GM19238 (cell line): ENCODE data around the gene CPPED1.
"Not testable (repeated sequence)": the region's sequence is repeated elsewhere in the genome, so short reads cannot be mapped to it uniquely, and the experiment has no call there.

ENCODE experiments used
- DNase-seq: peaks from one replicate; pipeline ENCODE4 v3.0.0; 2011; ENCODE audit warnings: low spot score; ENCODE audit not compliant: insufficient read length

Gene CPPED1, protein sequence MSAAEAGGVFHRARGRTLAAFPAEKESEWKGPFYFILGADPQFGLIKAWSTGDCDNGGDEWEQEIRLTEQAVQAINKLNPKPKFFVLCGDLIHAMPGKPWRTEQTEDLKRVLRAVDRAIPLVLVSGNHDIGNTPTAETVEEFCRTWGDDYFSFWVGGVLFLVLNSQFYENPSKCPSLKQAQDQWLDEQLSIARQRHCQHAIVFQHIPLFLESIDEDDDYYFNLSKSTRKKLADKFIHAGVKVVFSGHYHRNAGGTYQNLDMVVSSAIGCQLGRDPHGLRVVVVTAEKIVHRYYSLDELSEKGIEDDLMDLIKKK

DNA sequence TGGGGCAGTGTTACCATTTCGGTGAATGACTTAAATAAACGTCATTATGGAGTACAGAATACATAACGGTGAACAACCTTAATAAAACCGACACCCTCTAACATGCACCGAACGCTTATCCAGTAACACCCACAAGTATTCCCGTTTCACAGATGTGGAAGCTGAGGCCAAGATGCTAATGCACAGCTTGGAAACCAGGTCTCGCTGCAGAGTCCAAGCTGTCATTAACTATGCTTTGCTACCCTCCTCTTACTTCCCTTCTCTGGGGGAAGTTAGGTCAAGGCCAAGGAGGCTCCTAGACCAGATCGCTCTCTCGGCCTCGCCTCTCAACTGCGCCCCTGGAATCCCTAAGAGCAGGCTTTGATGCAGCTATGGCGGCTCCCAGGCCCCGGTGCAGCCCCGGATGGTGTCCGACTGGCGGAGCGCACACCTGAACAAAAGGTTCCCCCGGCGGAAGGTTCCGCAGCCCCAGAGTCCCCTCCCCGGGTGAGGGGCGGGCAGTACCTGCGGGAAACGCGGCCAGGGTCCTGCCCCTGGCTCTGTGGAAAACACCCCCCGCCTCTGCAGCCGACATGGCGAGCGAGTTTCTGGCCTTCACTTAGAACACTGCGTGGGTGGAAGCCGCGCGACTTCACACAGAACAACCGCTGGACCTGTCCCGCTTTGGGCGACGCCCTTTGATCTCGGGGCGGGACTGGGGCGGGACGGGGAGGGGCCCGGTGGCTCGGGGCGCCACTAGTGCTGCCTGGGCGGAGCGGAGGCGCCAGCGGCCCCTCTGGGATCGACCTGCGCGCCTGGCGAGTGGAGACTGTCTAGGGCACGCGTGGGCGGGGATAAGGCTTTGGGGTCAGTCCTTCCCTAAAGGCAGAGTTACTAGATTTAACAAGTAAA, at the start of gene CPPED1:
Gene CPPED1 (minus strand): TSS at position 685 of the 891 bp plus-strand sequence. CDS start 111 bp downstream, at position 574.
- DNase-seq = peak; percentile 84

DNA sequence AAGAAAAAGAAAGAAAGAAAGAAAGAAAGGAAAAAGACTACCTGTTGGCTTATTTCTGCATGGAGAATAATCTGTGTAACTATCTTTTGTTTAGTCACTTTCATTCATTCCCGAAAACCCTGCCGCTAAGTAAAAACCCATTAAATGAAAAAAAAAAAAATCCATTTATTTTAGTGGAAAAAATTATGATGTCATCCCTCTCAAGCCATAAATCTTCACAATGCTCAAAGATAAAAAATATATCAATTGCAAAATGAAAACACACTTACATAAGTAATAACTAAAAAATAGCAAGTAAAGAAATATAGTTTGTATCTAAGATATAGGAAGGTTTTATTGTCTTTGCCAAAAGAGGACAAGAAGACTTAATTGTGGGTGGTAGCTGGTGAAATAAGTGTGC, 46.5 kb upstream of the CPPED1 start:
- DNase-seq = no peak

DNA sequence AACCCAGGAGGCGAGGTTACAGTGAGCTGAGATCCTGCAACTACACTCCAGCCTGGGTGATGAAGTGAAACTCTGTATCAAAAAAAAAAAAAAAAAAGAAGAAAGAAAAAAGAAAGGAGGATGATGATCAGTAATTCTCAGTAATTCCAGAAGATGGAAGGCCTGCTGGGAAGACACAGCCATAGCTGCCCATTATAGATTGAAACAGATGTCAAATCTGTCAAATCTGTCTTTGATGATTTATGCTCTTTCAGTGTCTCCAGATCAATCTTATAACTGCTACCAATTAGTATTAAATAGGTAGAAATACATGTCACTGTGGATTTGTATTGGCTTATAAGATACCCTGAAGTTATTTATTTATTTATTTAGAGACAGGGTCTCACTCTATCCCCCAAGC, 42.9 kb upstream of the CPPED1 start:
- DNase-seq = no peak

DNA sequence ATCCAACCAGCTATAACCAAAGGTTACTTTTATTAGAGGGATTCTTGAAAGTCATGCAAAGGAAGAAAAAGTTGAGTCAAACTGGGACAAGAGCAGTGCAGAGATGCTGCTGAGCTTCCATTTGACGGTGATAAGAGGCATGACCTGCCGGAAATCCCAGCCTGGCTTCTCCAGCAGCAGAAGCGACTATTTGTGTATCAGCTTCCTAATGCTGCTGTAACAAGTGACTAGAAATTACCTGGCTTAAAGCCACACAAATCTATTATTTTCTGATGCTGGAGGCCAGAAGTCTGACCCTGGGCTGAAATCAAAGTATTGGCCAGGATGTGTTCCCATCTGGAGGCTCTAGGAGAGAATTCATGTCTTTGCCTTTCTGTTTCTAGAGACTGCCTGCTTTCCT, 41.6 kb upstream of the CPPED1 start:
- no peak for DNase-seq

DNA sequence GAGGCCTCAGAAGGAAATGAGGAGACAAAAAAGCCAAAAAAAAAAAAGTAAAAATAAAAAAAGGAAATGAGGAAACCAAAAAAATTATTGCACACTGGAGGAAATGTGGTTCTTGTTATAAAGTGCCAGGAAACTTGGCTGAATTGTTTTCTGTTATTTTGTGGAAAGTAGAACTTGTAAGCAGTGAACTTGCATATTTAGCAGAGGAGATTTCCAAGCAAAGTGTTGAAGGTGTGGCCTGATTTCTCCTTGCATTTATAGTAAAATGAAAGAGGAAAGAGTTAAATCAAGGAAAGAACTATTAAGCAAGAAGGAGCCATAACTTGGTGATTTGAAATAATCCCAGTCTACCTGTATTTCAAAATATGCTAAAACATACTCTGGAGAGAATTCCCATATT, 34.1 kb upstream of the CPPED1 start:
- DNase-seq = no peak

DNA sequence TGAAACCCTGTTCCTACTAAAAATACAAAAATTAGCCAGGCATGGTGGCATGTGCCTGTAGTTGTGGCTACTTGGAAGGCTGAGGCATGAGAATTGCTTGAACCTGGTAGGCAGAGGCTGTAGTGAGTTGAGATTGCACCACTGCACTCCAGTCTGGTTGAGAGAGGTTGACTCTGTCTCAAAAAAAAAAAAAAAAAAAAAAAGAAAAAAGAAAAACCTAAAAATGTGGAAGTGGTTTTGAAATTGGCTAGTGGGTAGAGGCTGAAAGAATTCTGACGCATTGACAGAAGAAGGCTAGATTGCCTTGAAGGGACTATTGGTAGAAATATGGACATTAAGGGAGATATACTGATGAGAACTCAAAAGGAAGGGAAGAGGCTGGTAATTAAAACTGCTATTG, 33.6 kb upstream of the CPPED1 start:
- no peak for DNase-seq

DNA sequence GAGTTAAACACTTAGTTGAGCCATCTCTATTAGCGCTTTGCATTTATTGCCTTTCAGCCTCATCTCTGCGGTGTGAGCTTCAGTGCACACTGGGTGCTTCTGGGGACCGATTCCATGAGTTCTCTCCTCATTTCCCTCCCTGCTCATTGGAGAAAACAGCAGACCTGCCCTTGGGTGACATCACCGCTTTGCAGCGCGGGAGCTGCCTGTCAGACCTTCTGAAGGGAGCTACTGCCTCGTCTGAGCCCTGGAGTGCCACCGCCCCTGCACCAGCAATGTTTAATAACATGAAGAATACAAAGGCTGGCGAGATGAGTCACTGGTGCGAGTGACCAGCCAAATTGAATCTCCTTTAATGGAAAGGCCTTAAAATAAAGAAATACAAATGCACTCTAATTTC, 30.2 kb upstream of the CPPED1 start:
- no peak for DNase-seq

DNA sequence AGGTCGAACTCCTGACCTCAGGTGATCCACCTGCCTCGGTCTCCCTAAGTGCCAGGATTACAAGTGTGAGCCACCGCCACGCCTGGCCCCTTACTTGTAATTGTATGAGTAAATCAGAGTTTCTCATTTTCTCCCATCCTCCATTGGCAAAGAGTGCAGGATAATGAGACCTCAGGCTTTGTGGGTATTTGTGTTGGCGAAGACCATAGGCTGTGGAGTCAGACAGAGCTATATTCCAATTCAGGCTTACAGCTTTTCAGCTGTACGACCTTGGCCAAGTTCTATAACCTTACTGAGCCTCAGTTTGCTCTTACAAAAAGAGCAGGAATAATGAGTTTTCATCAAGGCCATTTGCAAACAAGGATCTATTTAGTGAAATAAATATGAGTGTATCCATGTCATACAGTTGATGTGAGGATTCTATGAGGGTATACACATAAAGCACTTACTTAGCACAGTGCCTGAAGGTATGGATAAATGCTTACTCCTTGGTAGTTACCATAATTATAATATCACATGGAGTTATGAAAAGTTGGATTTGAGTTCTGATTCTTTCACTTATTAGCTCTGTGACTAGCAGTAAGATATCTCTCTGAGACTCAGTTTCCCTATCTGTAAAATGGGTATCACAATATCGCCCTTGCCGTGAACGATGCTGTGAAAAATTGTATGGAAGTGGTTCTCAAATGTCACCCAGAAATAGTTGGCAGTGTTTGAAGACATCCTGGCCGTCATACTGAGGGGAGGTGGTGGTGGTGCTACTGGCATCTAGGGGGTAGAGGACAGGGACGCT, 25.6 kb upstream of the CPPED1 start:
- DNase-seq = no peak

DNA sequence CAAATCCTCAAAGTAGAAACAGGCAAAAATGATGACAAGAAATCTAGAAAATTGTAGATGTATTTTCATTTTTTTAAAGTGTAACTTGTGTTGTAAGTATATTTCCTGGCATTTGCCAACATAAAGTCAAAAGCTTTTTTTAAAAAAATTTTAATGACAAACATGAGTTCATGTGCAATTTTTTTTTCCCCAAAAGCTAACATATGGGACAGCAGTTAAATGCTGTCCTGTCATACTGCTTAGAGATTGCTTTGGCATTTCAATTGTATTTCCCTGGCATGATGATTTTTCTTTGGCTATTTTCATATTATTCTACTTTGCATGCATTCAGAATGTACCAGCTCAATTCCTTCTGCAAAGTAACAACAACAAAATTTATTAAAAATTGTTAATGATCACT, 24.5 kb upstream of the CPPED1 start:
- no peak for DNase-seq

DNA sequence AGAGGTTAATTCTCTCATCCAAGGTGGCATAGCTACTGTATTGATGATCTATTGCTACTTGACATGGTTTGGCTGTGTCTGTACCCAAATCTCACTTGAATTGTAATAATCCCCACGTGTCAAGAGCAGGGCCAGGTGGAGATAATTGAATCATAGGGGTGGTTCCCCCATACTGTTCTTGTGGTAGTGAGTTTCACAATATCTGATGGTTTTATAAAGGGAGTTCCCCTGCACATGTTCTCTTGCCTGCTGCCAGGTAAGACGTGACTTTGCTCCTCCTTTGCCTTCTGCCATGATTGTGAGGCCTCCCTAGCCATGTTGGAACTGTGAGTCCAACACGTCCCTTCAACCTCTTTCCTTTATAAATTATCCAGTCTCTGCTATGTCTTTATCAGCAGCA, 22.9 kb upstream of the CPPED1 start:
- no peak for DNase-seq

DNA sequence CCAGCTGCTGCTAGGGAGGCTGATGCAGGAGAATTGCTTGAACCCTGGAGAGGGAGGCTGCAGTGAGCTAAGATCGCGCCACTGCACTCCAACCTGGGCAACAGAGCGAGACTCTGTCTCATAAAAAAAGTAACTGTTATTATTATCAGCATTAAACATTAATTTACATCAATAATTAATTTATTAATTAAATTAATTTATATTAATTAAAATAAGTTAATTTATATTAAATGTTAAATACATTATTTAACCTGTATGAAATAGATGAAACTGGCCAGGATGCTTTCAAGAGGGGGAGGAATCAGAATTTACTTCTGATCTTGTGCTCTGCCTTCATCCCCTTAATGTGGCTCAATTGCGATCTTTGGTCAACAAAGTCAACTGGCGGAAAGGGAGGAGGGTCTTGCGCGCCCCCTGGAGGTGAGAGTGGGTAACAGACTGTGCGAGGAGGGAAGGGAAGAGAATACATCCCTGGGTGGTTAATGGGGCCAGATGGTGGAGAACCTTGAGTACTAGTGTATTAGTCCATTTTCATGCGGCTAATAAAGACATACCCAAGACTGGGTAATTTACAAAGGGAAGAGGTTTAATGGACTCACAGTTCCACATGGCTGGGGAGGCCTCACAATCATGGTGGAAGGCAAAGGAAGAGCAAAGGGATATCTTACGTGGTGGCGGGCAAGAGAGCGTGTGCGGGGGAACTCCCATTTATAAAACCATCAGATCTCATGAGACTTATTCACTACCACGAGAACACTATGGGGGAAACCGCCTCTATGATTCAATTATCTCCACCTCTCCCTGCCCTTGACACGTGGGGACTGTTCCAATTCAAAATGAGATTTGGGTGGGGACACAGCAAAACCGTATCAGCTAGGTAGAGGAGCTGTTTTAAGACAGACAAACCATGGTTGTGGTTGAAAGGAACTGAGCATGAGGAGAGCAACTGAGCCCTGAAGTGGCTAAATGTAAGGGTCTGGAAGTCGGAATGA, 15.7 kb upstream of the CPPED1 start:
- peak; percentile 63 for DNase-seq

DNA sequence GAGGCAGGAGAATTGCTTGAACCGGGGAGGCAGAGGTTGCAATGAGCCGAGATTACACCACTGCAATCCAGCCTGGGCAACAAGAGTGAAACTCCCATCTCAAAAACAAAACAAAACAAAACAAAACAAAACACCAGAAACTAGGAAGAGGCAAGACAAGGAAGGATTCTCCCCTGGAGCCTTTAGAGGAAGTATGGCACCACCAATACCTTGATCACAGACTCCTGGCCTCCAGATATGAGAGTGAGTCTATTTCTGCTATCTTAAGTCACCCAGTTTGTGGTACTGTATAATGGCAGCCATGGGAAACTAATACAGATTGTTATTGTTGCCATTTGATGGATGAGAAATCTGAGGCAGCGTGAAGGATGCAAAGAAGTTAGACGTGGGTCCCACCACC, 14.6 kb upstream of the CPPED1 start:
- DNase-seq = no peak

DNA sequence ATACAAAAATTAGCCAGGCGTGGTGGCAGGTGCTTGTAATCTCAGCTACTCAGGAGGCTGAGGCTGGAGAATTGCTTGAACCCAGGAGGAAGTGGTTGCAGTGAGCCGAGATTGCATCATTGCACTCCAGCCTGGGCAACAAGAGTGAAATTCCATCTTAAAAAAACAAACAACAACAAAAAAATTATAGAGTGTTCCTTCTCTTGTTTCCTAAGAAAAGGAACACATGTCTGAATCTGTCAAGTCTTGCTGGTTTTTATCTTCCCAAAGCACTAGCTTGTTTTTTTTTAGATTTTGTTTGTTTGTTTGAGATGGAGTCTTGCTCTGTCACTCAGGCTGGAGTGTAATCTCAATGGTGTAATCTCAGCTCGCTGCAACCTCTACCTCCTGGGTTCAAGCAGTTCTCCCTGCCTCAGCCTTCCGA, 13.1 kb upstream of the CPPED1 start:
- DNase-seq = not testable (repeated sequence)

DNA sequence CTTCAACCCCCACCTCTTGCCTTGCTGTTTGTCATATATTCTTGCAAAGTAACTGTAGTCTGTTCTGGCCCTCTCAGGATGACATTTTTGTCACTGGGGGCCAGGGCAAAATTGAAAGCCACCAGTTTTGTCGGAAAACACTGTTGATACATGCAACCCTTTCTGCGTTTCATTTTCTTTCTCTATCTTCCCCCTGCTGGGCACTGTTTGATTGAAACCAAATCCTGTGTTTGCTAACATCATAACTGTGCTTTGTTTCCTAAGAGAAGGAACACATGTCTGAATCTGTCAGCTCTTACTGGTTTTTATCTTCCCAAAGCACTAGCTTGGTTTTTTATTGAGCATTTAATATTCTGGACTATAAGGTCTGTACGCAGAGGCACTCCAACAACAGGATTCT, 11.7 kb upstream of the CPPED1 start:
- DNase-seq = no peak

DNA sequence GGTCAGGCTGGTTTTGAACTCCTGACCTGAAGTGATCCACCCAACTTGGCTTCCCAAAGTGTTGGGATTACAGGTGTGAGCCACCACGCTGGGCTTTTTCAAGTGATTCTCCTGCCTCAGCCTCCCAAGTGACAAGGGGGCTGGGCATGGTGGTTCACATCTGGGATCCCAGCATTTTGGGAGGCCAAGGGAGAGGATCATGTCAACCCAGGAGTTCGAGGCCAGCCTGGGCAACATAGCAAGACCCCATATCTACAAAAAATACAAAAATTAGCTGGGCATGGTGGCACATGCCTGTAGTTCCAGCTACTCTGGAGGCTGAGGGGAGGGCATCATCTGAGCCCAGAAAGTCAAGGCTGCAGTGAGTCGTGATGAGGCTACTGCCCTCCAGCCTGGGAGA, 10.0 kb upstream of the CPPED1 start:
- DNase-seq = not testable (repeated sequence)

DNA sequence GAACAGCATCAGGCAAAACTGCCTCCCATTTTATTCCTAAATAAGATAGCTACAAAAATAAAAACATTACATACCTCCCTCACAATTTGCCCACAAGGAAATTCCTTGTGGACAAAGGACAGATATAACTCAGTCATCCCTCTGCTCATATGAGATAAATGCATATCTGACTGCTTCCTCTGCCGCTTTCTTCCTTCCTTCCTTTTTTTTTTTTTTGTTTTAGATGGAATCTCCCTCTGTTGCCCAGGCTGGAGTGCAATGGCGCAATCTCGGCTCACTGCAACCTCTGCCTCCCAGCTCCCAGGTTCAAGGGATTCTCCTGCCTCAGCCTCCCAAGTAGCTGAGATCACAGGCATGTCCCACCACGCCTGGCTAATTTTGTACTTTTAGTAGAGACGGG, 9.6 kb upstream of the CPPED1 start:
- not testable (repeated sequence) for DNase-seq

DNA sequence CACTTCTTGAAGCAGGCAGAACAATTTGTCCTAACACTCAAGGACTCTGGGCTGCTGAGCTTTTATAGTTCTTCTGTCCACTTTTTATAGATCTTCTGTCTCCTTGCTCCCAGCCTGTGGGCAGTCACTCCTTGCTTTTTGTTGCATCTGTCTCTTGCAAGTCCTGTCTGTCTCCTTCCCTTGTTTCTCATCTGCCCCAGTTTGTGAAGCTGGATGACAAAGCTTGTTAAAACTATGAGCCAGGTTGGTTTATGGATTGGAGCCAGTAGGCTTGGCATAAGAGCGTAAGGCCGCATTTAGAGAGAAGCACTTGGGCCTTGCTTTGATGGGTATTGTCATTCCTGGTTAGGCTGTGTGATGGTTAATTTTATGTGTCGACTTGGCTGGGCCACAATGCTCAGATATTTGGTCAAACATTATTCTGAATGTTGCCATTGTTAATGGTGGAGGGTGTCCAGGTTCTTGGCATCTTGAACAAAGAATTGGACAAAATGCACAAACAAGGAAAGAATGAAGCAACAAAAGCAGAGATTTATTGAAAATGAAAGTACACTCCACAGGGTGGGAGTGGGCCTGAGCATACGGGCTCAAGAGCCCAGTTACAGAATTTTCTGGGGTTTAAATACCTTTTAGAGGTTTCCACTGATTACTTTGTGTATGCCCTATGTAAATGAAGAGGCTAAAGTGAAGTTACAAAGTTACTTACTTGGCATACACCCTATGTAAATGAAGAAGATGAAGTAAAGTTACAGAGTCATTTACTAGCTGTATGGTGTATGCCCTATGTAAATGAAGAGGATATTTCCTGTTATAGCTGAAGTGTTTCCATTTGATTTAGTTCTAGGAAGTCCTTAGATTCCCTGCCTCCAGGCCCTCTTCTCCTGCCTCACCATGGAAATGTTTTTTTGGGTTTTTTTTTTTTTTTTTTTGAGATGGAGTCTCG, 8.0 kb upstream of the CPPED1 start:
- no peak for DNase-seq

DNA sequence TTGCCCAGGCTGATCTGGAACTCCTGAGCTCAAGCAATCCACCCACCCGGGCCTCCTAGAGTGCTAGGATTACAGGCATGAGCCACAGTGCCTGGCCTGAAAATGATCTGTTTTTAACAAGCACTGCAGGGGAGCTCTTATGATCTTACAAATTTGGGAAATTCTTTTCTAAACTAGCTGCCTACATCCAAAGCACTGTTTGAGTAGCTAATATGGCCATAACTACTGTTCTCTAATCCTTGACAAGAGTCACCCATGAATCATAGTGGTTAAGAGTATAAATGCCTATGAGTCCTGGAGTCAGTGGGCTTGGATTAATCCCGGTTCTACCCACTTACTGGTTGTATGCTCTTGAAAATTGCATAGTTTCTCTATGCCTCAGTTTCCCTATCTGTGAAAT, 1.4 kb upstream of the CPPED1 start:
- no peak for DNase-seq

DNA sequence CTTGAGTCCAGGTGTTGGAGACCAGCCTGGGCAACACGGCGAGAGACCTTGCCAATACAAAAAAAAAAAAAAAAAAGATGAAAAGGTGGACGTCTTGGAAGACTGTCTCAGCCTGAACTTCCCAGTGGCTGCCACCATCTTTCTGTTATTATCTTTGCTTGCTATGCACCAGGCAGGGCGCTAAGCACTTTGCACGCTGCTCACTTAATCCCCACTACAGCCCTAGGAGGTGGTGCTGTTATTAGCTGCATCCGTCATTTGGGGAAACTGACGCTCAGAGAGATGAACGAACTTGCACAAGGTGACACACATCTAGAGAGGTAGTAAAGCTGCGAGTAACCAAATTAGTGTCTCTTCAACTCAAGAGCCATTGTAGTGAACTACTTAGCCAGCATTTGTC, 708 bp upstream of the CPPED1 start:
- DNase-seq = no peak

DNA sequence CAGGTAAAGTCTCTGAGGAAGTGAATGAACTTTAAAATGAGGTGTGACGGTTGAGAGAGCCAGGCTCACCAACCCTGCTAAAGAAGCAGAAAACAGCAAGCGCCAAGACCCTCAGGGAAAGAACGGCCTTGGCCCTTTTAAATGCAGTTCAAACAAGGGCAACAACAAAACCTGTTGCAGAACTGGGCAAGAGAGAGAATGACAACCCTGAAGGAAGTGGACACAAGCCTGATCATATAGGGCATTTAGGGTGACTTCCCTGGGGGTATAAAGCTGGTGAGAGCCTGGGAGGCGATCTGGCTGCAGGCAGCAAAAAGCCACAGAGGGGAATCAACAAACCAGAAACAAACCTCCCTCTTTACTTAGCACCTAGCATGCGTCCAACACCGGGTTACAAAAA, 1.0 kb downstream of the CPPED1 start:
- no peak for DNase-seq
